BJ (cell line): ENCODE measurements around the gene HECW1. TPM values are rescaled to one million over a fixed set of nuclear protein-coding genes. Genes with fewer than 3 reads are reported as not detected.

Experiments
- CTCF ChIA-PET: fragments of 350-600 bp; formaldehyde crosslinking; extraction: SDS; loops from one replicate; lab custom pipeline; 2021; ENCODE audit warnings: antibody characterized with exemption, inconsistent platforms; lab: Yijun Ruan, JAX
- POLR2A ChIA-PET: fragments of 300-600 bp; sonication (Branson Sonifier 250); formaldehyde crosslinking; extraction: SDS; loops from one replicate; lab custom pipeline; 2021; ENCODE audit warnings: antibody characterized with exemption; lab: Charles Lee
- DNase-seq: peaks from one replicate; pipeline ENCODE4 v3.0.0-alpha.2; 2011; ENCODE audit warnings: low read depth
- H3K27me3 ChIP-seq: 2 replicates; pipeline ENCODE4 v1.6.0; 2011; ENCODE audit warnings: low read length; ENCODE audit not compliant: control insufficient read depth, insufficient read depth
- H3K36me3 ChIP-seq: 2 replicates; pipeline ENCODE4 v1.5.1; 2011; ENCODE audit warnings: low read length; ENCODE audit not compliant: control insufficient read depth, insufficient read depth
- H3K4me3 ChIP-seq: 2 replicates; pipeline ENCODE4 v1.5.1; 2011; ENCODE audit warnings: low read depth, mild to moderate bottlenecking, control low read depth, low read length
- polyA plus RNA-seq: library from polyadenylated mRNA; depleted of rRNA; stranded (reverse); fragments of >200 nt; gene quantifications from 2 replicates; pipeline ENCODE4 v1.2.3, GENCODE V29; 2011
- TF ChIP-seq, protein P1 (sequence below): IDR thresholded peaks from 2 replicates; pipeline ENCODE4 v1.5.1; 2011; ENCODE audit warnings: low read depth, mild to moderate bottlenecking, control low read depth, inconsistent platforms, low read length, moderate library complexity; ENCODE audit not compliant: insufficient read depth

Gene HECW1
- polyA plus RNA-seq, 1 experiment = 2.9 TPM

DNA sequence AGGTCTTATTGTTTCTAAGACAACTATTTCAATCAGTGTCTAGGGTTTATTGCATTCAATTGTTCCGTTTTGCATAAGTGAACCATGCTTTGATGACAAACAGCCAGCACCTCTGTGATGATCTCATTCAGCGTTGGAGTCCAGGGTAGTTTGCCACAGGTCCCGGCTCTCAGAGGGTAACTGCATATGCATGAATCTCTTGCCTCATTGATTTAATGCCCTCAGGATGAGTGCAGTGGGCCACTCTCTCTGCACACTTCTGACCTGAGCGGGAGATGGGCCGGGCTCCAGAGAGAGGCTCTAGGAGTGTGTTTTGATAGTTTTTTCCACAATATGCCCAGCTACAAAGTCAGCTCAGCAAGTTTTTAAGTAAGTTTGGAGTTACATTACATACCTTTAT lies 83.9 kb downstream of the HECW1 start:
- no peak for DNase-seq
- TF ChIP-seq, protein P1, sequence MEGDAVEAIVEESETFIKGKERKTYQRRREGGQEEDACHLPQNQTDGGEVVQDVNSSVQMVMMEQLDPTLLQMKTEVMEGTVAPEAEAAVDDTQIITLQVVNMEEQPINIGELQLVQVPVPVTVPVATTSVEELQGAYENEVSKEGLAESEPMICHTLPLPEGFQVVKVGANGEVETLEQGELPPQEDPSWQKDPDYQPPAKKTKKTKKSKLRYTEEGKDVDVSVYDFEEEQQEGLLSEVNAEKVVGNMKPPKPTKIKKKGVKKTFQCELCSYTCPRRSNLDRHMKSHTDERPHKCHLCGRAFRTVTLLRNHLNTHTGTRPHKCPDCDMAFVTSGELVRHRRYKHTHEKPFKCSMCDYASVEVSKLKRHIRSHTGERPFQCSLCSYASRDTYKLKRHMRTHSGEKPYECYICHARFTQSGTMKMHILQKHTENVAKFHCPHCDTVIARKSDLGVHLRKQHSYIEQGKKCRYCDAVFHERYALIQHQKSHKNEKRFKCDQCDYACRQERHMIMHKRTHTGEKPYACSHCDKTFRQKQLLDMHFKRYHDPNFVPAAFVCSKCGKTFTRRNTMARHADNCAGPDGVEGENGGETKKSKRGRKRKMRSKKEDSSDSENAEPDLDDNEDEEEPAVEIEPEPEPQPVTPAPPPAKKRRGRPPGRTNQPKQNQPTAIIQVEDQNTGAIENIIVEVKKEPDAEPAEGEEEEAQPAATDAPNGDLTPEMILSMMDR = no peak
- POLR2A ChIA-PET = no interaction called here
- CTCF ChIA-PET = no interaction called here
- no peak overlapping the region for H3K4me3 ChIP-seq
- no peaks in the 10 kb centered on the region for H3K36me3 ChIP-seq
- H3K27me3 ChIP-seq = no peaks in the 10 kb centered on the region

DNA sequence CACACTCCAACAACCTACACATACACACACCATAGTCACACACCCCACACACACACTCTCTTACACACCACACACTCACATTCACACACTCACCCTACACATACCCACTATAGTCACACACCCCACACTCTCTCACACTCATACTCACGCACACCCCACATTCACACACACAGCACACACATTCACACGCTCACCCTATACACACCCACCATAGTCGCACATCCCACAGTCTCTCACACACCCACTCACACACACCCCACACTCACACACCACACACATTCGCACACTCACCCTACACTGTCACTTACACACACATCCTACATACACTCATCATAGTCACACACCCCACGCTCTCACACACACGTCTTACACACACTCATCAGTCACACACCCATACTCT lies 85.6 kb downstream of the HECW1 start:
- ChIA-PET POLR2A (no interaction called here), CTCF (no interaction called here)
- Histone ChIP-seq H3K27me3 (no peaks in the 10 kb centered on the region), H3K36me3 (no peaks in the 10 kb centered on the region), H3K4me3 (no peak overlapping the region)
- DNase-seq = no peak
- TF ChIP-seq, protein P1 = no peak

DNA sequence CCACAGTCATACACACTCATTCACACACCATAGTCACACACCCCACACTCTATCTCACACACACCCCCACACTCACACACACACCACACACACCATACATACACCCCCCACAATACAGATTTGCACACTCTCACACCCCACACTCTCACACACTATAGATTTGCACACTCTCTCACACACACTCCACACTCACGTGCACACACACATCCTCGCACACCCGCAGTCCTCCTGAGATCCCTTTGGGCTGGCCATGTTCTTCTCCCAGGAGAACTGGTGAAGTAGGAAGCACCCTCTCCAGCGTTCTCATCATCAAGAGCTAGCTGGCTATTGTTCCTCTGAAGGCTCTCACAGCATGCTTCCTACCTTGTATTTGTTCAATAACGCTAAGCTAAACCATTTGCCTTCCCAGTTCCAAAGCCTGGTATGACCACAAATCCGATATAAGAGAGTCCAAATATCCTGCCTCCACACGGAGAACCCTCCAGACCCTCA lies 86.2 kb downstream of the HECW1 start:
- CTCF ChIA-PET = interaction anchor here (0.7 to 0.8 kb wide), 3 partner anchors 9 to 275 kb away, joined by 3 to 4 read pairs (median 3); no protein-coding TSS in a partner anchor

DNA sequence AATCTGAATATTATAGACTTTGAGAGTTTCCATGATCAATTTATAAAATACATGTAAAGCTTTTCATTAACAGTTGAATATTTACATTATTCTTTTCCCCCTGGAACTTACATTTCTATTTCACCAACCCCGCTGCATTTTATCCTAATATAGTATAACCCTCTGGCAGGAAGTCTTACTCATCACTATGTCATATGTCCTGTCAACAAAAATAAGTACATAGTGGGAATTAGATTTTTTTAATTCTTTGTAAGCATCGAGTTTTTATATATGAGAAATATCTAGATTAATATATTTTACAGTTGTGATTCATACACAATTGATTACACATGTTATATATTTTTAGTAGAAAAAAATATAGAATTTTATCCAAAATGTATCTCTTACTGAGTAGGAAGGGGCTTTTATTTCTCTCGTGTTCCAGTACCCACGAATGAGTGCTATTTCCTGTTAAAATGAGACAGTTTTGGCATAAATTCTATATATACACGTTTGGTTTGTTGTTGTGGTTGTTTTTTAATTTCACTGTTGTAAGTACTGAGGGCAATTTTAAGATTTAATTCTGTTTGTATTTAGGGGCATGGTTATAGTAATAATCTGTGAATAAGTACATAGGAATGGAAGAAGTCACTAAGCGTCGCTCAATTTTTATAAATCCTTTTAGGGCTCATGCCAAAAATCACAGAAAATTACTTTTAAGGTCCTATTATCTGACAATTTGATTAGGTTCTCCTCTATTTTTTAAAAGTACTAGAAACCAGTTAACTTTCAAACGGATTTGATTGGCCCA lies 87.1 kb downstream of the HECW1 start:
- DNase-seq = no peak

More for the DNA sequence above, 86.2 kb downstream of the HECW1 start:
- Histone ChIP-seq H3K4me3 (no peak overlapping the region), H3K36me3 (no peaks in the 10 kb centered on the region), H3K27me3 (no peaks in the 10 kb centered on the region)
- POLR2A ChIA-PET = no interaction called here
- TF ChIP-seq, protein P1 = no peak
- DNase-seq = no peak

DNA sequence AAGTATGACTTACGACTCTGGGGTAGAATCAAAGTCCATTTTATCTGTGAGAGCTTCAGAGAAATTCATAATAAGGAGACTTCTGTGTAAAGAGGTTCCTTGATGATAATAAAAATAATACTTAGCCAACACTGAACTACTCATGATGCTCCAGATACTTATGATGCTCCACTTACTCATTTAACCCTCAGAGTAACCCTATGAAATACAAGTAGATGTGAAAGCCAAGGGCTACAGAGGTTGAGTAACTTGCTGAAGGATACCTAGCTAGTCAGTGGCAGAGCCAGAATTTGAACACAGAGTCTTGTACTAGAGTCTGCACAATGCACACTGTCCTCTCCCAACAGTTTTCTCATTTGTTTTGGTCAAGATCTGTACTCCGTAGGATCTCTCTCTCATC lies 89.5 kb downstream of the HECW1 start:
- ChIA-PET CTCF (interaction anchor here (1.5 kb wide), 1 partner anchor 15 kb away, joined by 4 read pairs; no protein-coding TSS in a partner anchor), POLR2A (no interaction called here)
- no peaks in the 10 kb centered on the region for H3K36me3 ChIP-seq
- DNase-seq = no peak
- no peaks in the 10 kb centered on the region for H3K27me3 ChIP-seq
- TF ChIP-seq, protein P1 = no peak
- H3K4me3 ChIP-seq = no peak overlapping the region

More for the DNA sequence above, 87.1 kb downstream of the HECW1 start:
- Histone ChIP-seq H3K4me3 (no peak overlapping the region), H3K36me3 (no peaks in the 10 kb centered on the region), H3K27me3 (no peaks in the 10 kb centered on the region)
- POLR2A ChIA-PET = no interaction called here
- TF ChIP-seq, protein P1 = no peak
- CTCF ChIA-PET = interaction anchor here (0.8 kb wide), 1 partner anchor 23 kb away, joined by 3 read pairs; no protein-coding TSS in a partner anchor
